GM21515 (cell line): ENCODE data around the gene CLTRN.

Source experiments
- ATAC-seq: cut with Tn5 transposase; IDR thresholded peaks from one replicate; pipeline ENCODE4 v1.9.1; 2021; ENCODE audit not compliant: unreplicated experiment

The CLTRN gene

GRCh38 chrX:15579778-15580747 is 84.5 kb downstream of the CLTRN start:
- ATAC-seq = no peak
